GM18526 (cell line): ENCODE data around the gene AQP11.

Experiments used
- POLR2A ChIP-seq: IDR thresholded peaks from 3 replicates; pipeline ENCODE4 v1.6.1; 2011; ENCODE audit not compliant: insufficient read length; ENCODE audit errors: extremely low read depth

AQP11 gene, protein sequence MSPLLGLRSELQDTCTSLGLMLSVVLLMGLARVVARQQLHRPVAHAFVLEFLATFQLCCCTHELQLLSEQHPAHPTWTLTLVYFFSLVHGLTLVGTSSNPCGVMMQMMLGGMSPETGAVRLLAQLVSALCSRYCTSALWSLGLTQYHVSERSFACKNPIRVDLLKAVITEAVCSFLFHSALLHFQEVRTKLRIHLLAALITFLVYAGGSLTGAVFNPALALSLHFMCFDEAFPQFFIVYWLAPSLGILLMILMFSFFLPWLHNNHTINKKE

DNA sequence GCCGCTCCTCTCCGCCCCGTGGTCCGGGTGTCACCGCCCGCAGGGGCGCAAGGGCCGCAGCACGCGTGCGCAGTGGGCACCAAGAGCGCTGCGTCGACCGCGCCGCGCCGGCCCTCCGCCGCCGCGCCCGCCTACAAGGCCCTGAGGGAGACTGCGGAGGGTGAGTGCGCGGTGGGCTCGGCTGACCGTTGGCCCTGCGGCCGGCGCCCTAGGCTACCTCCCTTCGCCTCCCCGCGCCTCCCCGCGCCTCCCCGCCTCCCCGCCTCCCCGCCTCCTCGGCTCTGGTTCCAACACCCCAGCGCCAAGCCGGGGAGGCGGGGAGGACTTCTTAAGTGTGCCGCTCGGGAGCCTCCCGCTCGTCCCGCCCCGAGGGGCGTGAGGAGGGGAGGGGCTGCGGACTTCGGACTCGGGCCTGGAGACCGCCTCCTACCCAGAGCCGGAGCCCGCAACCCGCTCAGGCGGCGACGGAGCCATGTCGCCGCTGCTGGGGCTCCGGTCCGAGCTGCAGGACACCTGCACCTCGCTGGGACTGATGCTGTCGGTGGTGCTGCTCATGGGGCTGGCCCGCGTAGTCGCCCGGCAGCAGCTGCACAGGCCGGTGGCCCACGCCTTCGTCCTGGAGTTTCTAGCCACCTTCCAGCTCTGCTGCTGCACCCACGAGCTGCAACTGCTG, at the start of gene AQP11:
Gene AQP11, plus strand, starts transcription at position 433 of the 673 bp plus-strand sequence. Its CDS starts 40 bp downstream, at position 473.
- no peak for TF ChIP-seq POLR2A

- TF ChIP-seq POLR2A: no peak
Measured at GRCh38 chr11:77542296-77542695, 47.5 kb upstream of the AQP11 start.

- no peak for TF ChIP-seq POLR2A
Measured at GRCh38 chr11:77547047-77547836, 42.5 kb upstream of the AQP11 start.

DNA sequence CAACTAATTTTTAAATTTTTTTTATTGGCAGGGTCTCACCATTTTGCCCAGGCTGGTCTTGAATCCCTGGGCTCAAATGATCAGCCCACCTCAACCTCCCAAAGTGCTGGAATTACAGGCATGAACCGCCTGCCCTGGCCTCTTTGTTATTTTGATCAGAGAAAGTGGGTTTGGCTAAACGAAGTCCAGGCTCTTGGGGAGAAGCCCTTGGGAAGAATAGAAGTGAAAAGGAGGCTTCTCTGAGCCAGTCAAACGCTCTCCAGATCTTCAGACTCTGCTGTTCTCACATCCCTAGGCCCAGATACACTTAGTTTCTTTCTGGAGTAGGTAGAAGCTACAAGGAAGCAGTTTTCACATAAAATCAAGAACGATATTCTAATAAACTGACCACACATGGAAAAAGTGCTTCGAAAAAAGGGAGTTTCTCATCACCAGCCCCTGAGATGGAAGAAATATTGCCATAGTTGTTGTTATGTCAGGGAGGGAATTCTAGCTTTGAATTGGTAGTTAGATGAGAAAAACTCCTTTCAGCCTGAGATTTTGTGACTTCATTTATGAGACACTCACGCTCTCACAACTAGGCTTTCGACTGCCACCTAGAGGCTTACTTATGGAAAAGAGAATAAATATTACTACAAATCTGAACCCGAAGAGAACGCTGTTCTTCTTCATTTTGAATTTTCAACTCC, 41.7 kb upstream of the AQP11 start:
- no peak for TF ChIP-seq POLR2A

GRCh38 chr11:77548552-77549445, 41.0 kb upstream of the AQP11 start:
- TF ChIP-seq POLR2A: no peak

- no peak for TF ChIP-seq POLR2A
Measured at GRCh38 chr11:77557553-77557952, 32.2 kb upstream of the AQP11 start.

DNA sequence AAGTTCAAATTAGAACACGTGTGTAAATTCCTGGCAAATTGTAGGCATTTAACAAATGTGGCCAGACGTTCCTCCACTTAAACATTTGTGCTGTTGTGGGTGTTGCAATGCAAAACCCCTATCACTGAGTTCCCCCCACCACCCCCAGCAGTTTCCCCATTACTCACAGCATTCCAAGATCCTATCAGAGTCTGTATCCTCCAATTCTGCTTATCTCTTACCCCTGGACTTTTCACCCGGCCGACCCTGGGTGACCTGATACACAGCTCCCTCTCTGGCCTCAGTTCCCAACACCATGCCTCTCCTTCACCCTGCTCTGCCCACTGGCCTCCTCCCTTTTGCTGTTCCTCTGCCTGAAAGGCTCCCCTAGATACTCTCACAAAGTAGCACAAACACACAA, 31.4 kb upstream of the AQP11 start:
- no peak for TF ChIP-seq POLR2A

DNA sequence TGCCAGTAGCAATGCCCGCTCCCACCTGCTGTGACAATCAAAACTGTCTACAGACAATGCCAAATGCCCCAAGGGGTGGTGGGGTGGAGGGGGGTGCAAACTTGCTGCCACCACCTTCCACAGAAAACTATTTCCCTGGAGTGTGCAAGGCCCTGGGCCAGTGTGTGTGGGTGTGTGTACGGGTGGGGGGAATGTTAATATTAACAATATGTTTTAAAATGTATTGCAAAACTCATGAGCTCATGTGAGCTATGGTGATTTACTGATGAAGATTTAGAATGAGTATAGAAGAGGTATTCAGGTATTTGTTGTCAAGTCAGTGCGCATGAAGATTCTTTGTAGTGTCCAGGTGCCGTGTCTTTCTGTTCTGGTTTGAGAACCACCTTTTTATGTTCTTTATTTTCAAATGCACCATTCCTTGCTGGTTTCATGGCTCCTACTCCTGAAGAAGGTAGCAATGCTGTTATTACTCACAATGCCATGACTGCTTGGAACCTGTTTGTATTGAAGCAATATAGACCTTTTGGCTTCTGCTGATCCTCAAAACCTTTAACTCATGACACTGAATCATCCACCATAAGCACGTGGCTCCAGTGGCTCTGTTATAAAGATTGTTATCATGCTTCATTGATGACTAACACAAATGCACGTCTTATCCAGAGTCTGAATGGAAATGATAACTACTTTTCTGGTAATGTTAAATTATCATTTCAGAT, 29.9 kb upstream of the AQP11 start:
- no peak for TF ChIP-seq POLR2A

DNA sequence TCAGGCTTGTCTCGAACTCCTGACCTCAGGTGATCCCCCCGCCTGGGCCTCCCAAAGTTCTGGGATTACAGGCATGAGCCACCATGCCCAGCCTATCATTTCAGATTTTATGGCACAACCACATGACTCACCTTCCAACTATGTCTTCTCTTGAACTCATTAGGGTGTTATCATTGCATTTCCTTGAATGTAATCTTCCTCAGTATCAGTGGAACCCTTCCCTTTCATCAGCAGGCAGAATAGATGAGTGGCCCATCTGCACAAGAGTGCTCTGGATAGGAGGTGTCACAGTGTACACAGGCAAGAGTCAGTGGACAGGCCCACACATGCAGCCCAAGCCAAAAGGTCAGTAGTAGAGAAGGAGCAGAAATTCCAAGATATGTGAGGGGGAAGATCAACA, 29.1 kb upstream of the AQP11 start:
- no peak for TF ChIP-seq POLR2A

DNA sequence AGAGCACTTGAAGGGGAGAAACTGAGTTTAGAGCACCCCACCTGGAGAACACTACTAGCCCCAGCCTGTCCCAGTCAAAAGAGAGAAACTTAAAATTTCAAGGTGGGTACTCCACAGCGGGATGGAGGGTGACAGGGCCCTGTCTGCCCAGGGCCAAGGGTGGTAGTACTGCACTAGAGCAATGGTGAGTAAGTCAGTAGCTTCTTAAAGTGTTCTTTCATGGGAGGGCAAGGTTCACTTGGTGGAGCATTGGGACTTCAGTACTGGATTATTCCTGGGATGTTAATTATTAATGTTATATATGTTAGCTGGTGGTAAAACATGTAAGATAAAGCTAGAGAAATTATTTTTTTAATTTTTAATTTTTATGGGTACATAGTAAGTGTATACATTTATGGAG, 28.5 kb upstream of the AQP11 start:
- TF ChIP-seq POLR2A: no peak

GRCh38 chr11:77568306-77568705, 21.4 kb upstream of the AQP11 start:
- TF ChIP-seq POLR2A: no peak

- TF ChIP-seq POLR2A: no peak
Measured at GRCh38 chr11:77568916-77569675, 20.7 kb upstream of the AQP11 start.

DNA sequence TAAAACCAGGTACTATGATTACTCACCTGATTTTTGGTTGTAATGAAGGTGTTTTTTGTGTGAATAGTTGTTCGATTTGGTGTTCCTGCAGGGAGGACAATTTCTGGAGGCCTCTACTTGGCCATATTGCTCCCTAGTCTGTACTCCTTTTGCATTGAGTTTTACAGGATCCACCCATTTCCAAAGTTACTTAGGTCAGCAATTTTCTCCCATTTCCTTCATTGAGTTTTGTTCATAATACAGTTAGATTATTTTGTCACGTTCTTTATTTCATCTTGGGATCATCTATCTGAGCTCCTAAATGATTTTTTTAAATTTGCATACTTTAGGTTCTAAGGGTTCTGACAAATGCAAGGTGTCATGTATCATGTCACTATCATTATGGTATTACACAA, 20.1 kb upstream of the AQP11 start:
- no peak for TF ChIP-seq POLR2A

DNA sequence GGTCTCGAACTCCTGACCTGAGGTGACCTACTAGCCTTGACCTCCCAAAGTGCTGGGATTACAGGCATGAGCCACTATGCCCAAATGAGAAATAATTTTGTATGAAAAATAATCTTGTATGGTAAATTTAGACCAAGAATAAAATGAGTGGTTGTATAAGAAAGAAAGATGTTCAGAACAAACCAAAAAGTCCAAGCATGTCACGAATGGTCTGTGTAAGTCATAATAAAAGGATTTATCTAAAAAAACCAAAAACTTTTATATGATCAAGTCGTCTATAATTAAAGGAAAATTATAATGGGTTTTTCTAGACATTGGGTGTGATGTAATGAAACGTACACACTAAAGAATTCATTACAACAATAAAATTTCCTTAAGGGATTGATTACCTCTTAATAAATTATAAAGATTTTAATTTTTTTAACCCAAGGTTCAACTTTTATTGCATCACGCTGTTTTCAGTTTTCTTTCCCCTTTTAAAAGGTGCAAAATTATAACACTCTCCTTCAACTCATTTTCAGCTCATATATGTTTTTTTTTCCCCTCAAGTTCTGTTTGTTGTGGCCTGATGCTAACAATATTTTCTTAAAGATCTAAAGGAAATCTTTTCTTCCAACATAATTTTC, 8.9 kb upstream of the AQP11 start:
- TF ChIP-seq POLR2A: no peak
